GM23338 (cell line): ENCODE results near the gene MSL3B.

ENCODE experiments used
- ATAC-seq: fragments of 200-7000 bp; cut with Tn5 transposase; 3 replicates; pipeline ENCODE4 v1.9.1; 2020
- DNase-seq: peaks from one replicate; pipeline ENCODE4 v3.0.0-alpha.2; 2015; ENCODE audit warnings: low spot score
- H2AFZ ChIP-seq: fragments of 200-600 bp; sonication (generic); 2 replicates; pipeline ENCODE4 v1.8.0; 2016; ENCODE audit warnings: antibody characterized with exemption, mild to moderate bottlenecking, moderate library complexity
- H3F3A ChIP-seq: fragments of 200-600 bp; sonication (generic); replicated peaks from 2 replicates; pipeline ENCODE4 v1.8.0; 2017; ENCODE audit warnings: antibody characterized with exemption, mixed run types, low read depth
- H3K27ac ChIP-seq: fragments of 200-600 bp; sonication (generic); 2 replicates; pipeline ENCODE4 v1.6.1; 2016; ENCODE audit warnings: low read depth
- H3K27me3 ChIP-seq: fragments of 200-600 bp; sonication (generic); 2 replicates; pipeline ENCODE4 v1.8.0; 2016; ENCODE audit warnings: mild to moderate bottlenecking, mixed run types, moderate library complexity; ENCODE audit not compliant: insufficient read depth
- H3K36me3 ChIP-seq: fragments of 200-600 bp; sonication (generic); 2 replicates; pipeline ENCODE4 v1.8.0; 2016; ENCODE audit warnings: mild to moderate bottlenecking; ENCODE audit not compliant: insufficient read depth
- H3K4me1 ChIP-seq: fragments of 200-600 bp; sonication (generic); 2 replicates; pipeline ENCODE4 v1.8.0; 2016; ENCODE audit warnings: mild to moderate bottlenecking, moderate library complexity; ENCODE audit not compliant: insufficient read depth
- H3K4me2 ChIP-seq: fragments of 200-600 bp; sonication (generic); 2 replicates; pipeline ENCODE4 v1.7.1; 2017; ENCODE audit warnings: mixed run types
- H3K4me3 ChIP-seq: fragments of 200-600 bp; sonication (generic); 2 replicates; pipeline ENCODE4 v1.6.1; 2016; ENCODE audit warnings: mixed run types
- H3K79me2 ChIP-seq: fragments of 200-600 bp; sonication (generic); replicated peaks from 2 replicates; pipeline ENCODE4 v1.8.0; 2017; ENCODE audit warnings: mild to moderate bottlenecking; ENCODE audit not compliant: insufficient read depth
- H3K9me2 ChIP-seq: fragments of 200-600 bp; sonication (generic); 2 replicates; pipeline ENCODE4 v1.8.0; 2017; ENCODE audit not compliant: insufficient read depth
- H4K20me1 ChIP-seq: fragments of 200-600 bp; sonication (generic); replicated peaks from 2 replicates; pipeline ENCODE4 v1.8.0; 2017; ENCODE audit warnings: mild to moderate bottlenecking; ENCODE audit not compliant: insufficient read depth
- H3K27ac Mint-ChIP-seq: 2 replicates; pipeline ENCODE4 v1.8.0; 2020; ENCODE audit warnings: inconsistent platforms, mild to moderate bottlenecking, moderate library complexity, mixed read lengths
- H3K27me3 Mint-ChIP-seq: 3 replicates; pipeline ENCODE4 v1.8.0; 2022; ENCODE audit warnings: low read depth, mild to moderate bottlenecking, moderate library complexity, mixed read lengths, inconsistent platforms; ENCODE audit not compliant: insufficient read depth, poor library complexity
- H3K36me3 Mint-ChIP-seq: 3 replicates; pipeline ENCODE4 v1.8.0; 2021; ENCODE audit warnings: low read depth, mild to moderate bottlenecking, inconsistent platforms, moderate library complexity, mixed read lengths
- H3K4me1 Mint-ChIP-seq: 3 replicates; pipeline ENCODE4 v1.8.0; 2020; ENCODE audit warnings: mild to moderate bottlenecking, inconsistent platforms, mixed read lengths
- H3K4me3 Mint-ChIP-seq: 3 replicates; pipeline ENCODE4 v1.8.0; 2021; ENCODE audit warnings: moderate library complexity, mild to moderate bottlenecking, inconsistent platforms, mixed read lengths
- H3K9me3 Mint-ChIP-seq: 3 replicates; pipeline ENCODE4 v1.8.0; 2020; ENCODE audit warnings: moderate library complexity, mild to moderate bottlenecking, inconsistent platforms, mixed read lengths
- CTCF ChIP-seq, 2 experiments: fragments of 200-600 bp in 1 of 2; sonication (generic) in 1 of 2; conservative IDR thresholded peaks; 2 replicates each; pipeline versions ENCODE4 v1.5.1 to v1.6.1; 2016 to 2017; ENCODE audit warnings: antibody characterized with exemption in 2 of 2, low read depth in 2 of 2, mild to moderate bottlenecking in 2 of 2, moderate library complexity in 1 of 2
- EZH2phosphoT487 ChIP-seq: fragments of 200-600 bp; sonication (generic); IDR thresholded peaks from one replicate; pipeline ENCODE4 v1.8.1; 2018; ENCODE audit warnings: antibody characterized with exemption; ENCODE audit not compliant: unreplicated experiment
- POLR2AphosphoS5 ChIP-seq: IDR thresholded peaks from 2 replicates; pipeline ENCODE4 v1.6.1; 2016; ENCODE audit warnings: antibody characterized with exemption, low read depth
- REST ChIP-seq: IDR thresholded peaks from one replicate; pipeline ENCODE4 v1.6.1; 2018; ENCODE audit warnings: antibody characterized with exemption; ENCODE audit not compliant: unreplicated experiment
- ZNF114 ChIP-seq: fragments of 250-450 bp; sonication (Bioruptor Pico); IDR thresholded peaks from 2 replicates; pipeline ENCODE4 v1.5.0; 2020; ENCODE audit warnings: mild to moderate bottlenecking, moderate library complexity

The MSL3B gene

GRCh38 chr2:233917116-233917515, 48.9 kb upstream of the MSL3B start, which contains the start of gene TRPM8 (continued):
- TF ChIP-seq REST = no peak
- no peak for TF ChIP-seq ZNF114 (CRISPR knock-in tag)

GRCh38 chr2:233915128-233915527, 46.9 kb upstream of the MSL3B start:
- Mint-ChIP-seq H3K9me3 (no peaks in the 10 kb centered on the region), H3K4me1 (peaks cover 13% of the 10 kb centered on the region), H3K36me3 (no peaks in the 10 kb centered on the region), H3K27ac (no peak overlapping the region), H3K4me3 (no peak overlapping the region), H3K27me3 (no peaks in the 10 kb centered on the region)
- peaks cover 11% of the 10 kb centered on the region for H3K4me1 ChIP-seq
- no peaks in the 10 kb centered on the region for H3K36me3 ChIP-seq
- H3K4me2 ChIP-seq = no peak overlapping the region
- no peak overlapping the region for H3K4me3 ChIP-seq
- H3K27ac ChIP-seq = no peak overlapping the region
- DNase-seq = peak; percentile 38
- TF ChIP-seq POLR2AphosphoS5 = no peak
- peak; percentile 47 to 48 for TF ChIP-seq CTCF (conservative IDR thresholded peaks at IDR 0.05; ENCODE audit: low read depth in 2 of 2)
- TF ChIP-seq EZH2phosphoT487 = no peak
- H3F3A ChIP-seq = no peaks in the 10 kb centered on the region
- H3K27me3 ChIP-seq = no peaks in the 10 kb centered on the region
- peak; percentile 36; the same call in 1 of the 3 replicates for ATAC-seq
- no peaks in the 10 kb centered on the region for H3K79me2 ChIP-seq
- no peaks in the 10 kb centered on the region for H3K9me2 ChIP-seq
- H2AFZ ChIP-seq = no peak overlapping the region
- H4K20me1 ChIP-seq = no peaks in the 10 kb centered on the region

- Histone ChIP-seq H3K27ac (no peak overlapping the region), H3K9me2 (no peaks in the 10 kb centered on the region), H3K79me2 (no peaks in the 10 kb centered on the region), H3K36me3 (no peaks in the 10 kb centered on the region), H3K4me2 (no peak overlapping the region), H3K4me1 (peaks cover 11% of the 10 kb centered on the region), H2AFZ (no peak overlapping the region), H3F3A (no peaks in the 10 kb centered on the region), H3K27me3 (no peaks in the 10 kb centered on the region), H4K20me1 (no peaks in the 10 kb centered on the region), H3K4me3 (no peak overlapping the region)
- peak; percentile 85 for DNase-seq
- H3K4me3 Mint-ChIP-seq = no peak overlapping the region
- H3K27me3 Mint-ChIP-seq = no peaks in the 10 kb centered on the region
- peaks cover 13% of the 10 kb centered on the region for H3K4me1 Mint-ChIP-seq
- ATAC-seq = peak; percentile 98
- TF ChIP-seq REST = peak; percentile 89
- TF ChIP-seq POLR2AphosphoS5 = no peak
- no peak overlapping the region for H3K27ac Mint-ChIP-seq
- H3K9me3 Mint-ChIP-seq = no peaks in the 10 kb centered on the region; the same call in 2 of the 3 replicates
- H3K36me3 Mint-ChIP-seq = no peaks in the 10 kb centered on the region
Observed at GRCh38 chr2:233912691-233913423, 44.7 kb upstream of the MSL3B start.
